ENCODE results near the gene CDK8. TPM values are rescaled to one million over a fixed set of nuclear protein-coding genes. Genes with fewer than 3 reads are reported as not detected.

CDK8 gene
- total and polyA plus RNA-seq, 9 of the 15 experiments (the other 6 are each of a cell fraction or from before 2014, with no cell fraction given) = 11.3 to 33.7 (median 20.3) TPM

- in situ Hi-C loops (cut with MboI) = no loop called here
- intact Hi-C loops (cut with micrococcal nuclease) = no loop called here
- POLR2A ChIA-PET = interaction anchor here (0.7 kb wide), 1 partner anchor 45 kb away, joined by 3 read pairs; no protein-coding TSS in a partner anchor
- Histone ChIP-seq H3K4me1 (replicated peaks in 1 of 2; ENCODE audit: control insufficient read depth in 2 of 2, insufficient read depth in 2 of 2, low read length in 2 of 2) (0 out of 5 replicates have a peak, but pooled peaks cover 0 to 3% of the 10 kb centered on the region in 2 experiments), H3K36me3 (ENCODE audit: control insufficient read depth, insufficient read depth, low read length) (no peaks in the 10 kb centered on the region), H3K27ac (ENCODE audit: extremely low read depth, low read depth, low read length) (no peak overlapping the region), H3K4me3 (no peak overlapping the region), H4K20me1 (replicated peaks; ENCODE audit: control insufficient read depth, insufficient read depth, low read length) (no peaks in the 10 kb centered on the region), H3K4me2 (ENCODE audit: insufficient read depth, low read length) (no peak overlapping the region), H3K9me1 (ENCODE audit: control insufficient read depth, insufficient read depth, low read length) (no peaks in the 10 kb centered on the region), H3K9me3 (replicated peaks; ENCODE audit: control insufficient read depth, insufficient read depth, low read depth, low read length) (no peaks in the 10 kb centered on the region), H3K9ac (ENCODE audit: insufficient read depth in 1 of 2, low read depth in 2 of 2, low read length in 2 of 2) (no peak overlapping the region), H3K27me3 (ENCODE audit: control insufficient read depth in 2 of 2, insufficient read depth in 2 of 2, low read length in 2 of 2) (no peaks in the 10 kb centered on the region), H3K79me2 (ENCODE audit: control insufficient read depth, insufficient read depth, low read length) (peaks cover 2% of the 10 kb centered on the region; the same call in 1 of the 3 replicates), H2AFZ (ENCODE audit: low read depth, low read length) (no peak overlapping the region)
- 84% methylated on average over 5 of the region's 5 CpGs for WGBS (ENCODE audit: insufficient coverage, low coverage, missing lambda C conversion rate)
- TF ChIP-seq MXI1 (IDR thresholded peaks at IDR 0.05; ENCODE audit: low read depth, low read length) (no peak), MEF2A (IDR thresholded peaks at IDR 0.05; ENCODE audit: control insufficient read depth, low read depth, low read length) (no peak), ZNF785 (CRISPR knock-in tag; IDR thresholded peaks at IDR 0.05) (no peak), PHF8 (IDR thresholded peaks at IDR 0.05; ENCODE audit: borderline replicate concordance, low read length) (no peak), ZKSCAN1 (IDR thresholded peaks at IDR 0.05; ENCODE audit: low read depth, low read length) (no peak), ZNF778 (CRISPR knock-in tag; IDR thresholded peaks at IDR 0.05) (no peak), PTTG1 (tag; IDR thresholded peaks at IDR 0.05; ENCODE audit: low read depth) (no peak)
- TF ChIP-seq, protein P1, sequence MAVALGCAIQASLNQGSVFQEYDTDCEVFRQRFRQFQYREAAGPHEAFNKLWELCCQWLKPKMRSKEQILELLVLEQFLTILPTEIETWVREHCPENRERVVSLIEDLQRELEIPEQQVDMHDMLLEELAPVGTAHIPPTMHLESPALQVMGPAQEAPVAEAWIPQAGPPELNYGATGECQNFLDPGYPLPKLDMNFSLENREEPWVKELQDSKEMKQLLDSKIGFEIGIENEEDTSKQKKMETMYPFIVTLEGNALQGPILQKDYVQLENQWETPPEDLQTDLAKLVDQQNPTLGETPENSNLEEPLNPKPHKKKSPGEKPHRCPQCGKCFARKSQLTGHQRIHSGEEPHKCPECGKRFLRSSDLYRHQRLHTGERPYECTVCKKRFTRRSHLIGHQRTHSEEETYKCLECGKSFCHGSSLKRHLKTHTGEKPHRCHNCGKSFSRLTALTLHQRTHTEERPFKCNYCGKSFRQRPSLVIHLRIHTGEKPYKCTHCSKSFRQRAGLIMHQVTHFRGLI (CRISPR knock-in tag; IDR thresholded peaks at IDR 0.05) = no peak
- FAIRE-seq (no peak), DNase-seq (ENCODE audit: extremely low read depth in 1 of 4, low spot score in 3 of 4) (no peak), ATAC-seq (no peak)
- BruUV-seq (replicated peaks) = no TSS peak
- CTCF ChIA-PET (ENCODE audit: low intra/inter-chr PET ratio) = no interaction called here
These were observed 81.2 kb downstream of the CDK8 start for GRCh38 chr13:26335158-26335557.

Data from K562 (cell line).